GM21737 (cell line): ENCODE results near the gene ATP1A1.

Experiments used
- ATAC-seq: cut with Tn5 transposase; IDR thresholded peaks from one replicate; pipeline ENCODE4 v1.9.1; 2021; ENCODE audit warnings: mild to moderate bottlenecking, moderate library complexity; ENCODE audit not compliant: unreplicated experiment

Gene ATP1A1

GRCh38 chr1:116343019-116343418, 30.0 kb upstream of the ATP1A1 start:
- ATAC-seq, result no peak

- no peak for ATAC-seq
Measured at GRCh38 chr1:116345011-116345410, 28.0 kb upstream of the ATP1A1 start.

GRCh38 chr1:116345843-116346242, 27.2 kb upstream of the ATP1A1 start:
- ATAC-seq, result no peak

- ATAC-seq, result no peak
Measured at GRCh38 chr1:116346943-116347673, 25.9 kb upstream of the ATP1A1 start.

GRCh38 chr1:116347696-116348095, 25.3 kb upstream of the ATP1A1 start:
- ATAC-seq, result no peak

- no peak for ATAC-seq
Measured at GRCh38 chr1:116350097-116350645, 22.9 kb upstream of the ATP1A1 start.

- no peak for ATAC-seq
Measured at GRCh38 chr1:116351914-116352313, 21.1 kb upstream of the ATP1A1 start.

- peak; percentile 84 for ATAC-seq
Measured at GRCh38 chr1:116352349-116352813, 20.7 kb upstream of the ATP1A1 start.

- no peak for ATAC-seq
Measured at GRCh38 chr1:116353155-116353554, 19.9 kb upstream of the ATP1A1 start.

- no peak for ATAC-seq
Measured at GRCh38 chr1:116356067-116356466, 17.0 kb upstream of the ATP1A1 start.

- ATAC-seq, result no peak
Measured at GRCh38 chr1:116356673-116357072, 16.4 kb upstream of the ATP1A1 start.

GRCh38 chr1:116357487-116357886, 15.6 kb upstream of the ATP1A1 start:
- no peak for ATAC-seq

GRCh38 chr1:116359060-116359830, 13.8 kb upstream of the ATP1A1 start:
- no peak for ATAC-seq

GRCh38 chr1:116359871-116360270, 13.2 kb upstream of the ATP1A1 start:
- no peak for ATAC-seq

- no peak for ATAC-seq
Measured at GRCh38 chr1:116360429-116361173, 12.4 kb upstream of the ATP1A1 start.

- no peak for ATAC-seq
Measured at GRCh38 chr1:116361648-116362047, 11.4 kb upstream of the ATP1A1 start.

- ATAC-seq, result no peak
Measured at GRCh38 chr1:116362050-116362449, 11.0 kb upstream of the ATP1A1 start.

- ATAC-seq, result no peak
Measured at GRCh38 chr1:116365353-116365780, 7.7 kb upstream of the ATP1A1 start.

GRCh38 chr1:116365857-116366256, 7.2 kb upstream of the ATP1A1 start:
- ATAC-seq, result no peak

GRCh38 chr1:116367256-116367945, 5.6 kb upstream of the ATP1A1 start:
- ATAC-seq, result no peak

GRCh38 chr1:116368241-116368640, 4.8 kb upstream of the ATP1A1 start:
- no peak for ATAC-seq
